ENCODE measurements around the gene SLX4IP.

SLX4IP gene

DNA sequence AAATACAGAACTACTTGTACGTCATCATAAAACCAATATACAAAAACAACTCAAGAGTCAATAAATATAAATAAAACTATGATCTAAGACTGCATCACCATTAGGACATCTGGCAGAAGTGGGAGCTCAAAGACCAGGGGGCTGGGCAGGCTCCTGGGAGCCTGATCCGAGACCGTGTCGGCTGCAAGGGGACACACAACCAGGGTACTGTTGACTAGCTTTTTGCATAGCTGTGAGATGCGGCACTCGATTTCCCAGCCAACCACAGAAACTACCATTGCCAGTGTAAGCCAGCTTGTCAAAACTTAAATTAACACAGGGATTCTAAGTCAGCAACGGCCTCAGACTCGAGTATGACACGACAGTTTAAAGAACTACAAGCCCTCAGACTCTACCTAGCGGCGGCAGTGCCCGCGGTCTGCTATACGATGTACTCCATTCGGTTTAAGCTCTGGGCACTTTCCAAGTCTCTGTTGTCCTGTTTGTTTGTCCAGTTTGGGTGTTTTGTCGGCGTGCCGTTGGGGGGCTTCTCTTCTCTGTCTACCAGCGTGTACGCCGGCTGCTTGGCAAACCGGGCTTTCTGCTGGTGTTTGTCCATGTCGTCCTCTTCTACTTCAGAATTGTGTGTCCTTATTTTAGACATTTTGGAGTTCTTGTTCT lies 204.1 kb downstream of the SLX4IP start:
- no peak for DNase-seq

GRCh38 chr20:10639737-10640556 lies 204.8 kb downstream of the SLX4IP start:
- DNase-seq: no peak

GRCh38 chr20:10640897-10641296 lies 205.8 kb downstream of the SLX4IP start:
- DNase-seq: no peak

DNA sequence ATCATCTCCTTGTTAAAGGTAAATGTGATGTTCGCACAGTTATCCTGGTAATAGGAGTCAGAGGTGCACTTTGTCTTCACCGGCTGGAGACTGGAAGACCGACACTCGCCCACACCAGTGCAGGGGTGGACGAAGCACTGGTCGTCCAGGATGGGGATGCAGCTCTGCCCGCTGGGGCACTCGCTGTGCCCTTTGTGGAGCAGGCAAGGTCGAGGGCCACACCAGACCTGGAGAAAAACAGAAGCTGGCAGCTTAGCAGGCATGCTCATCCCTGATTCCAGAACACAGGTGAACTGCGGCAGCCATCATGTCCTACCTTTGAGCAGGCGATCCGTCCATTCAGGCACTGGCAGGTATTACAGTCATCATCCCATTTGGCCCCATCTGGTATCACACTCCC lies 206.4 kb downstream of the SLX4IP start:
- no peak for DNase-seq

DNA sequence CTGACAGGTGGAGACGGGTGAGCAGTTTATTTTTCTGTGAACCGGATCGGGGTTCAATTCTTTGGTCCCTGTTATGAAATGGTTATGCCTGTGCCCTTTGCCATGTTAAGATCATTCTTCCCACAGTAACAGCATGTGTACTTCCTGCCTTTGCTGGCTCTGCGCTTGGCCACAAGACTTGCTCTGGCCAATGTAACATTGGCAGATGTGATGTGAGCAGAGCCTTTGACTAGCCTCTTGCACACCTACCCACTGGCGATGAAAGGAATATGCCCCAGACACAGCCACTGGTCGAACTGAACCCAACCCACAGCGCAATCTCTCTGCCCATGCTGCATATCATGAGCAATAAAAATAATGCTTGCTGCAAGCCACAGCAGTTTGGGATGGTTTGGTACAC lies 206.8 kb downstream of the SLX4IP start:
- DNase-seq: no peak

GRCh38 chr20:10642856-10643559 lies 207.9 kb downstream of the SLX4IP start:
- no peak for DNase-seq

- DNase-seq: no peak
These were observed 208.4 kb downstream of the SLX4IP start for GRCh38 chr20:10643560-10643873.

DNA sequence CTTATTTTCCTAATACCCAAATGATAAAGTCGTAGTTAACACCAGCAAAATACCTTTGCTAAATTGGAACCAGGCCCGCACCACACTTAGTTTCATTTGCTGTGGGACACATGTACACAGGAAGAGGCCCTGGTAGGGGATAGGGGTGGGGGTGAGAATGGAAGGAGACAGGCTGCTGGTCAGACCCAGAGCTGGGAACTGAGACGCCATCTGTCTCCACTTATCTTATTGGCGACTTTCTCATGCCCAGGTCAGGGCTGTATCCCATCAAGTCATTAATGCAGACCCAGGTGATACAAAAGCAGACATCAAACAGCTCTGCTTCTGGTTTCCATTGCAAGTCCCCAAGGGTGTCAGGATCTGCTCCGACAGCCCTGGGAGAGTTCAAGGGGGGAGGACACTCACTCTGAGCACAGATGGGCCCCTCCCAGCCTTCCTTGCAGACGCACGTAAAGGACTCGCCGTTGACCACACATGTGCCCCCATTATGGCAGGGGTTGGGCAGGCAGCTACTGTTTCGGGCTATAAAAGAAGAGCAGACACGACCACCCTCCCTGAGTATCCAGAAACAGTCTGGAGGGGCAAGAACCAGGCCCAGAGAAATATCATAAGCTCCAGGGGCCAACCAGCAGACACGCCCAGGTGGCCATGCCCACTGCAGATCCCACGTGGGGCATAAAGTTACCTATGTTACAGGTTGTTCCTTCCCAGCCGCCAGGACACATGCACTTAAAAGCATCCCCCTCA lies 209.5 kb downstream of the SLX4IP start:
- no peak for DNase-seq

- DNase-seq: no peak
These were observed 210.1 kb downstream of the SLX4IP start for GRCh38 chr20:10645205-10645570.

DNA sequence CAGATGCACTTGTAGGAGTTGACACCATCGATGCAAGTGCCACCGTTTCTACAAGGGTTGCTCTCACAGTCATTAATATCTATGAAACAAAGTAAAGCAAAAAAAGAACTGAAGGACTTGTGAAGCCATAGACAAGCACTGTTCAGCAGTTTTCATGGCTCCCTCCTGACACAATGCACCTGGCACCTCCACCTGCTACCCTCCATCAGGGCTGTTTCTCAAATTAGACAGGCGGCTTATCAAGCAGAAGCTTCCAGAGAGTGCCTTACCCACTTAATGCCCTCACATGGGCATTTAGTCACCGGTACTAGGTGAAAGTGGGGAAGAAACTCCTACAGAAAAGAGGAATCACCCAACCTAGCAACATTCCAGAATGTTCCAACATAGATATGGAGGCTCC lies 210.9 kb downstream of the SLX4IP start:
- no peak for DNase-seq

DNA sequence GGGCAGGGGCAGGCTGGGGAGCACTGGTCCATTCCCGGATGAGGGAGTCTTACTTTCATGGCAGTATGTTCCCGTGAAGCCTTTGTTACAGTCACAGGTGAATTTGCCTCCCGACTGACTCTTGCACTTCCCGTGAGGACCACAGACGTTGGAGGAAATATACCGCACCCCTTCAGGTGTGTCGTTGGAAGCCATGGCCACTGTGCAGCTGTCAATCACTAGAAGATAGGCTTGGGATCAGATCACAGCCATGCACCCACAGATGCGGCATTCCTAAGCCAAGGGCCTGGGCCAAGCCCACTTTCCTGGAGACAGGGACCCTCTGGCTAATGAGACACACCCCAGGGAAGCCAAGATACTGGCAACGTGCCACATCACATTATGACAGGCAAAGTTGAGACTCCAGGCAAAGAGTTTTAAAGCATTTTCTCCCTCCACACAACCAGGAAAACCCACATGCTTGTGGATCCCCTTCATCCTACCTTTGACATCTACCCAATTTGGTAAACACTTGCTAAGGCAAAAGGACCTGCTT lies 211.8 kb downstream of the SLX4IP start:
- DNase-seq: no peak

DNA sequence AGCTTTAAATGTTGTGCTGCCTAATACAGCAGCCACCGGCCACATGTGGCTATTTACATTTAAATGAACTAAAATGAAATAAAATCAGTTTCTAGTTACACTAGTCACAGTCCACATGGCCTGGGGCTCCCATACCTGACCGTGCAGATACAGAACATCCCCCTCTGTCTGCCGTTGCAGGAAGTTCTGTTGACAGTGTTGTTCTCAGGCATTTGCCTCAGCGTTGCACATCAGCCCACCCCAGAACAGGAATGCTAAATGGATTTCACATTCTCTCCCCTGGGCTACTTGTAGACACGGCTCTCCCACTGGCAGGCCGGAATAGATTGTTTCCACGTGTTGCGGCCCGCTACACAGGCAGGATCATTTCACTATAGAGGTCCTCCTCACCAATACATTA lies 212.4 kb downstream of the SLX4IP start:
- no peak for DNase-seq

- no peak for DNase-seq
These were observed 212.8 kb downstream of the SLX4IP start for GRCh38 chr20:10647909-10648308.

DNA sequence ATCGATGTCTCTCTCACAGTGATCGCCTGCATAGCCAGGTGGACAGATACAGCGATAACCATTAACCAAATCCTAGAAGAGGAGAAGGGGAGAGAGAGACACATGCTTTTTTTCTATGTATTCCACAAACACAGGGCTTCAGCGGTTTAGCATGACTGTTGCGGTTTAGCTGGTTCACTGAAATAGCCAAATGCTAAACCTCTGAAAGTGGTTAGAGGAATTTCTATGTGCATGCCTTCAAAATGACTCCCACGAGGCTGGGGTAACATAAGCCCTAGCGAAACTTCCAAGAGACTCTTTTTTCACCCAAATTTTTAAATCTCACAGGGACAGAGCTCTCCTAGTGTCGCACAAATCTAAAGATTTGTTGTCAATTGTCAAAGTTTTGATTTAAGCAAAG lies 213.5 kb downstream of the SLX4IP start:
- no peak for DNase-seq

DNA sequence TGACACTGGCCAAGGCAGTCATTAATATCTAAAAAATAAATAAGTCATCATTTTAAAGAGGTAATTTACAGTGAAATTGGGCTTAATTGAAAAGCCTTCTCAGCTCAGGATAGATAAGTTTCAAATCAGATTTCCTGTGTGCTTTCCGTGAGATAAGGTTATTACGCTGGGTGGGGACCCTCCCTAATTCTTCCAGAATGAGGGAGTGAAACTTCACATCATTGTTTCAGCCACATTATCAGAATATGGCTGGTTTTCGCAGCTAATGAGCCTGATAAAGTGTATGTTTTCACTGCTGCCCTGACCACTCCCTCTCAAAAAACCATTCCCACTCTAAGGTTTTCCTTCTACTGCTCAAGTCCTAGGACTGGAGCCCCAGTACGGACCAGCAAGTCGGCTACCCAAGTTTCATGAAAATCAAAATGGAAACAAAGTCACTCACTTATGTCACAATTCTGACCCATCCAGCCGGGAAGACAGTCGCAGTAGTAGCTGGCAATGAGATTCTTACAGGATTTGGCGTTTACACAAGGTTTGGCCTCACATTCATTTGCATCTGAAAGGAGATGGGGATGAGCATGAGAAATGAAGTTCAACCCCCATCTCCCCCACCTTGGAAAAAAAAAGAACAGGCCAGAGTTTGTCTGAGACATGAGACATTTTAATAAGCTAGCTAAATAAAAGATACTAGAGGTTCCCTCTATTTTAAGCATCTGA lies 214.1 kb downstream of the SLX4IP start:
- no peak for DNase-seq

DNA sequence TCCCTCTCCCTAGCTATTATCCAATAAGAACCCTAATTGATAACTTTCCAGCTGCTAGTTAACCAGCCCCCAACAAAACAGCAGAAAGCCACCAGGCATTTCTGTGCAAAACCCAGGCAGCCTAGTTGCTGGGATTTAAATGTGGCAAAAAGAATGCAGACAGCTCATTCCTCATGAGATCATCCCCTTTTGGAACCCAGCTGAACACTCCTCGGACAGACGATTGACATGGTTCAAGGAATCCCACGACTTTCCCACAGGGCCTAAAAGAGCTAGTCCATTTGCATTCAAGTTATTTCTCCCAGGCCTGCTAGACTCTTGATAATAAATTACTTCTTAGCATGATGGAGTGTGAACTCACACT lies 214.7 kb downstream of the SLX4IP start:
- no peak for DNase-seq

- DNase-seq: no peak
These were observed 216.3 kb downstream of the SLX4IP start for GRCh38 chr20:10651227-10651990.

DNA sequence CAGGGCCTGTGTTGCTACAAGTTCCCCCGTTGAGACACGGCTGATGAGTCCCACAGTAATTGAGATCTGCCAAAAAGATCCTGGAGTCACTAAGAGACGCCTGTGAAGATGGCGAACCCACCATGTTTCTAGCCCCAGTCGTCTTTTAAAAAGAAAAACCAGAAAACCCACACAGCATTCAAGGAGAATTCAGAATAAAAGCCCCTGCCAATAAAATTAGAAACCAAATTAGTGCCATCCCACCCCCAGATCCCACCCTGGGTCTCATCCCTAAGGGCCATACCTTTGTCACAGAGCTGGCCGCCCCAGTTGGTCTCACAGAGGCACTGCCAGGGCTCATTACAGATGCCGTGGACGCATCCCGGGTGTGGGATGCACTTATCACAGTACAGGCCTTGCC lies 217.1 kb downstream of the SLX4IP start:
- no peak for DNase-seq

- DNase-seq: no peak
These were observed 217.7 kb downstream of the SLX4IP start for GRCh38 chr20:10652660-10653261.

GRCh38 chr20:10653599-10654249 lies 218.6 kb downstream of the SLX4IP start:
- DNase-seq: no peak

- no peak for DNase-seq
These were observed 219.1 kb downstream of the SLX4IP start for GRCh38 chr20:10654250-10654610.
